ENCODE results near the gene COG7.
"Not testable (repeated sequence)": the region's sequence is repeated elsewhere in the genome, so short reads cannot be mapped to it uniquely, and the experiment has no call there.

DNA sequence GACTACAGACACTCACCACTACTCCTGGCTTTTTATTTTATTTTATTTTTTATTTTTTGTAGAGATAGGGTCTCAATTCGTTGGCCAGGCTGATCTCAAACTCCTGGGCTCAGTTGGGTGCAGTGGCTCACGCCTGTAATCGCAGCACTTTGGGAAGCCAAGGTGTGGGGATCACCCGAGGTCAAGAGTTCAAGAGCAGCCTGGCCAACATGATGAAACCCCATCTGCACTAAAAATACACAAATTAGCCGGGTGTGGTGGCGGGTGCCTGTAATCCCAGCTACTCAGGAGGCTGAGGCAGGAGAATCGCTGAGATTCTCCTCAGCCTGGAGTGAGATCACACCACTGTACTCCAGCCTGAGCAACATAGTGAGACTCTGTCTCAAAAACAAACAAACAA lies 86.6 kb downstream of the COG7 start:
- TF ChIP-seq, protein P1, sequence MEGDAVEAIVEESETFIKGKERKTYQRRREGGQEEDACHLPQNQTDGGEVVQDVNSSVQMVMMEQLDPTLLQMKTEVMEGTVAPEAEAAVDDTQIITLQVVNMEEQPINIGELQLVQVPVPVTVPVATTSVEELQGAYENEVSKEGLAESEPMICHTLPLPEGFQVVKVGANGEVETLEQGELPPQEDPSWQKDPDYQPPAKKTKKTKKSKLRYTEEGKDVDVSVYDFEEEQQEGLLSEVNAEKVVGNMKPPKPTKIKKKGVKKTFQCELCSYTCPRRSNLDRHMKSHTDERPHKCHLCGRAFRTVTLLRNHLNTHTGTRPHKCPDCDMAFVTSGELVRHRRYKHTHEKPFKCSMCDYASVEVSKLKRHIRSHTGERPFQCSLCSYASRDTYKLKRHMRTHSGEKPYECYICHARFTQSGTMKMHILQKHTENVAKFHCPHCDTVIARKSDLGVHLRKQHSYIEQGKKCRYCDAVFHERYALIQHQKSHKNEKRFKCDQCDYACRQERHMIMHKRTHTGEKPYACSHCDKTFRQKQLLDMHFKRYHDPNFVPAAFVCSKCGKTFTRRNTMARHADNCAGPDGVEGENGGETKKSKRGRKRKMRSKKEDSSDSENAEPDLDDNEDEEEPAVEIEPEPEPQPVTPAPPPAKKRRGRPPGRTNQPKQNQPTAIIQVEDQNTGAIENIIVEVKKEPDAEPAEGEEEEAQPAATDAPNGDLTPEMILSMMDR (IDR thresholded peaks at IDR 0.05), result not testable (repeated sequence)
- not testable (repeated sequence) for TF ChIP-seq POLR2A, POLR2AphosphoS5 (IDR thresholded peaks at IDR 0.05)
